NK-92 (cell line): ENCODE measurements around the gene POLR2F.

Source experiments
- DNase-seq: peaks from one replicate; lab custom pipeline; 2025; ENCODE audit not compliant: unreplicated experiment; lab: John Stamatoyannopoulos, UW

The POLR2F gene

GRCh38 chr22:37953437-37954179 is at the start of gene POLR2F, which contains the start of gene C22orf23:
TSS of gene POLR2F (plus strand) at chr22:37953699. CDS start at chr22:37953788, 89 bp downstream.
TSS of gene C22orf23 (minus strand) at chr22:37953601. CDS start at chr22:37953149, 452 bp downstream.
- DNase-seq = peak; percentile 71

GRCh38 chr22:37904572-37905533 is 48.6 kb upstream of the POLR2F start:
- DNase-seq = no peak

GRCh38 chr22:37905534-37906363 is 47.8 kb upstream of the POLR2F start, which contains the start of gene MICALL1:
TSS of gene MICALL1 (plus strand) at chr22:37906297. CDS start at chr22:37906423, 126 bp downstream.
- no peak for DNase-seq

GRCh38 chr22:37906364-37907008 is 47.0 kb upstream of the POLR2F start:
- DNase-seq = no peak

- DNase-seq = no peak
These were observed 46.2 kb upstream of the POLR2F start for GRCh38 chr22:37907036-37907954.

- no peak for DNase-seq
These were observed 43.7 kb upstream of the POLR2F start for GRCh38 chr22:37909766-37910165.

GRCh38 chr22:37910890-37911672 is 42.4 kb upstream of the POLR2F start:
- no peak for DNase-seq

- no peak for DNase-seq
These were observed 41.8 kb upstream of the POLR2F start for GRCh38 chr22:37911697-37912096.

- no peak for DNase-seq
These were observed 41.3 kb upstream of the POLR2F start for GRCh38 chr22:37912171-37912570.

GRCh38 chr22:37913233-37913721 is 40.2 kb upstream of the POLR2F start:
- DNase-seq = no peak

- no peak for DNase-seq
These were observed 37.2 kb upstream of the POLR2F start for GRCh38 chr22:37916311-37916710.

GRCh38 chr22:37917874-37918548 is 35.5 kb upstream of the POLR2F start:
- no peak for DNase-seq

GRCh38 chr22:37918580-37919270 is 34.8 kb upstream of the POLR2F start:
- no peak for DNase-seq

GRCh38 chr22:37920126-37920525 is 33.4 kb upstream of the POLR2F start:
- no peak for DNase-seq

- DNase-seq = no peak
These were observed 31.3 kb upstream of the POLR2F start for GRCh38 chr22:37922191-37922590.

- DNase-seq = no peak
These were observed 29.6 kb upstream of the POLR2F start for GRCh38 chr22:37923927-37924326.

GRCh38 chr22:37924386-37925065 is 29.0 kb upstream of the POLR2F start:
- DNase-seq = no peak
